ENCODE measurements around the gene LCNL1. TPM values are rescaled to one million over a fixed set of nuclear protein-coding genes. Genes with fewer than 3 reads are reported as not detected.
A peak's percentile ranks its signal among the peaks of the same experiment; 100 is the strongest.

LCNL1 gene
- total and polyA plus RNA-seq, 2 of the 13 experiments (the other 11 are each of a cell fraction or from before 2014, with no cell fraction given) = not detected

- TF ChIP-seq THRA (CRISPR knock-in tag; IDR thresholded peaks at IDR 0.05; ENCODE audit: borderline replicate concordance) (0 out of 2 replicates have a peak, but pooled peaks have one; percentile 25), ZGPAT (CRISPR knock-in tag; IDR thresholded peaks at IDR 0.05) (peak; percentile 76), ZBTB7A (CRISPR knock-in tag; IDR thresholded peaks at IDR 0.05) (0 out of 2 replicates have a peak, but pooled peaks have one; percentile 58), PATZ1 (CRISPR knock-in tag; IDR thresholded peaks at IDR 0.05) (peak; percentile 71; the same call in 1 of the 2 replicates), ZFP91 (CRISPR knock-in tag; IDR thresholded peaks at IDR 0.05; ENCODE audit: borderline replicate concordance) (peak; percentile 67; the same call in 1 of the 2 replicates), KLF9 (CRISPR knock-in tag; IDR thresholded peaks at IDR 0.05; ENCODE audit: low read depth) (0 out of 2 replicates have a peak, but pooled peaks have one; percentile 33), ZNF343 (CRISPR knock-in tag; IDR thresholded peaks at IDR 0.05) (peak; percentile 42; the same call in 1 of the 2 replicates), E2F1 (CRISPR knock-in tag; IDR thresholded peaks at IDR 0.05) (peak; percentile 84), ZNF605 (CRISPR knock-in tag; IDR thresholded peaks at IDR 0.05) (peak; percentile 80; the same call in 1 of the 2 replicates), FOXP4 (CRISPR knock-in tag; IDR thresholded peaks at IDR 0.05) (peak; percentile 22; the same call in 1 of the 2 replicates), AKAP8 (CRISPR knock-in tag; IDR thresholded peaks at IDR 0.05) (no peak; the same call in 1 of the 2 replicates), MYC (CRISPR knock-in tag; IDR thresholded peaks at IDR 0.05; ENCODE audit: borderline replicate concordance) (peak; percentile 49; the same call in 1 of the 2 replicates), CEBPG (CRISPR knock-in tag; IDR thresholded peaks at IDR 0.05) (peak; percentile 43; the same call in 1 of the 2 replicates), ZNF703 (CRISPR knock-in tag; IDR thresholded peaks at IDR 0.05; ENCODE audit: borderline replicate concordance) (0 out of 2 replicates have a peak, but pooled peaks have one; percentile 2), EP300 (IDR thresholded peaks at IDR 0.05; ENCODE audit: low read depth in 2 of 2, low read length in 2 of 2) (no peak; a peak in 1 of 4 replicates), EP300 (CRISPR knock-in tag; IDR thresholded peaks at IDR 0.05; ENCODE audit: borderline replicate concordance) (0 out of 2 replicates have a peak, but pooled peaks have one; percentile 40), ZNF33B (CRISPR knock-in tag; IDR thresholded peaks at IDR 0.05) (no peak), ZNF44 (CRISPR knock-in tag; IDR thresholded peaks at IDR 0.05) (no peak)
Observed at GRCh38 chr9:136944519-136945332, 38.1 kb upstream of the LCNL1 start, which contains the start of the genes C8G and FBXW5 (continued).
